NK-92 treated with Interleukin-12 subunit alpha and Interleukin-12 subunit beta, amount 100 ng/mL, for 24 hours (cell line): ENCODE measurements around the gene MEN1.

ENCODE experiments used
- DNase-seq: peaks from one replicate; lab custom pipeline; 2025; lab: John Stamatoyannopoulos, UW

Gene MEN1

DNA sequence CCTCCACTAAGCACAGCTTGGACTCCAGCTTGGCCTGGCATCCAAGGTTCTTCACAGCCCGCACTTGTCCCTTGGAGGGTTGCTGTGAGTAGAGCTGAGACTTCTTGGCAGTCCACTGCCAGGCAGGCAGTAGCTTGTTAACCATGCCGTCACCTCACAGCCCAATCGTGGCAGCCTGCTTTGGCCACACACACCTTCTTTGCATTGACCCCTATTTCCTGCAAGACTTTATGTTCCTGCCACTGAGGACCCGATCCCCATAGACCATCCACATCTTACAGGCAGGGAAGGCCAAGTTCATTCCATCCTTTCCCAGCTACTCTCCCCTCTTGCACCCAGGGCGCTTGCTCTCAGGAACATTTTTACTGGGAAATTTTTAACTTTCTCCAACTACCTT is 48.1 kb downstream of the MEN1 start:
- no peak for DNase-seq

DNA sequence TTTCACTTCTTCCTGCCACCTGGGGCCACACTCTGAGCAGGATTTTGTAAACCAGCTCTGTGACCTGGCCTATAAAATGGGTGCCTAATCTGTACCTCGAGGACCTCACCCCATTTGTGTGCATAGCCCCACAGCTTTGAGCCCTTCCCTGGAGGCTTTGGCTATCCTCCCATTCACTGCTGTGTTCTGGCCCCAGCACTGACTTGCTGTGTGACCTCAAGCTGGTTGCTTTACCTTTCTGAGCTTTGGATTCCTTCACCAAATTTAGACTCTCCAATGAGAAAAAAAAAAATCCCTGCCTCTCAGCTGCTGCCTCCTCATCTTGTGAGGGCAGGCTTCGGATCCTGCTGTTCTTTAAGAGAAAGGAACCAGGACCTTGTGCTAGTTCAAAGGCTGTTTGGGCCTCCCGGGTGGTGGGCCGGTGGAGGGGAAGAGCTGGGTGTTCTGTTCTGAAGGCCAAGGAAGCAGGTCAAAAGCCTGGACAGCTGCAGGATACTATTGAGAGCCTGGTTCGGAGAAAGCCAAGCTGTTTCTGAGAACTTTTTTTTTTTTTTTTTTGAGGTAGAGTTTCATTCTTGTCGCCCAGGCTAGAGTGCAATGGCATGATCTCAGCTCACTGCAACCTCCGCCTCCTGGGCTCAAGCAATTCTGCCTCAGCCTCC is 49.5 kb downstream of the MEN1 start:
- DNase-seq = no peak

- no peak for DNase-seq
These were observed 50.3 kb downstream of the MEN1 start, which contains the start of gene PYGM for GRCh38 chr11:64759722-64760719. Gene PYGM (minus strand): TSS chr11:64759974. CDS start chr11:64759898, 76 bp downstream.

DNA sequence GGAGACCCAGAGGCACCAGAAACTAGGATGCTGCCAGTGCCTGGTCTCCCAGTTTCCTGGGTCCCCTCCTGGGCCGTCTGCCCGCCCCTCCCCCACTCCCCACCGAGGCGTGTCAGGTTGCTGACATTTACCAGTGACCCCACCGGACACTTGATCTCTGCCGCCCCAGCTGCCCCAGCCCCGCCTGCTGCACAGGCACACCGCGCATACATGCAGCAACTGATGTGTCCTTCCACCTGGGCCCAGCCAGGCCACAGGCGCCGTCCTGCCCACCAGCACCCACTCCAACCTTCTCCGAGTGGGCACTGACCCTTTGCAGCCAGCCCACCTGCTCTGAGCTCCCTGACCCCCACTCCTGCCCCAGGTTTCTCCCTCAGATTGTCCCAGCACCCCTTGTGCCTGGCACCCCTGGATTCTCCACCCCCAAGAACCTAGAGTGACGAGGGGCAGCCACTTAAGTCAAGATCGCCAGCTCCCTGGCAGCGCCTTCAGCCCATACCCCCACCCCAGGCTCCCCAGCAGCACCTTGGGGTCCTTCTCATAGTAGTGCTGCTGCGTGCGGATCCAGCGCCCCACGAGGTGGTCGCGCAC is 51.1 kb downstream of the MEN1 start:
- no peak for DNase-seq

GRCh38 chr11:64758330-64759079 is 51.8 kb downstream of the MEN1 start:
- DNase-seq = no peak

DNA sequence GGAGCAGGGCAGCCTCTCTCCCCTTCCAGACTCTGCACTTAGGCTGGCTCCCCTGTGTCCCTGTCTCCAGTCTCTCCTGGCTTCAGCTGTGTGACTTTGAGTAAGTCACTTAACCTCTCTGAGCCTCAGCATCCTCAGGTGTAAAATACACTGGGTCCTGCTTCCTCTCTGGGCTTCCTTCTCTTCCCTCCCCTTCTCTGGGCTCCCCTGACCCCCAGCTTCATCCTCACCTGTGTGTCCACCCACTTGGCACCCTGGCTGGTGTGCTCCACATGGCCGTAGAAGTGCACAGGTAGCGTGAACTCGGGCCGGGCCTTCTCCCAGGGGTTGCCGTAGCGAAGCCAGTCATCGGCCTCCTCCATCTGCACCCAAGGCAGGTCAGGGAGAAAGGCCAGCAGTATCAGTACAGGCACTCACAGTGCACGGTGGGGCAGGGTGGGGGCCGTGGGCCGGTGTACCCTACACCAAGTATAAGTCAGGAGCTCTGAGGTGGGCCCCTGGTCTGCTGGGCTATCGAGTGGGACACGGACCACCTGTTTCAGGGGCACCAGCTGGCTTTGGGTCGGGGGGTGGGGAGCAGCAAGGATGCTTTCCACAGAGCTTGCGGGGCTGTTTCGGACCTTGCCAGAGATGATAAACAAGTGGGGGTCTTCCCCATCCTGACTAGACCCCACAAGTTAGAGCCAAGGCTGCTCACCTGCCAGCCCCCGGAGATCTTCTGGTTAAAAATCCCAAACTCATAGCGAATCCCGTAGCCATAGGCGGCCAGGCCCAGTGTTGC is 52.6 kb downstream of the MEN1 start:
- DNase-seq = no peak

- DNase-seq = no peak
These were observed 54.5 kb downstream of the MEN1 start for GRCh38 chr11:64755681-64756361.

- DNase-seq = no peak
These were observed 55.3 kb downstream of the MEN1 start for GRCh38 chr11:64754919-64755662.

GRCh38 chr11:64754124-64754918 is 56.0 kb downstream of the MEN1 start:
- DNase-seq = no peak
